HUES48 (cell line): ENCODE results near the gene PDCL3.

Source experiments
- H3K27ac ChIP-seq: one replicate; pipeline ENCODE4 v1.7.0; 2013; ENCODE audit warnings: low read depth, low read length, inconsistent platforms
- H3K27me3 ChIP-seq: 2 replicates; pipeline ENCODE4 v1.6.1; 2013; ENCODE audit warnings: mild to moderate bottlenecking, low read length; ENCODE audit not compliant: control insufficient read depth, insufficient read depth
- H3K36me3 ChIP-seq: 2 replicates; pipeline ENCODE4 v1.6.1; 2013; ENCODE audit warnings: low read length; ENCODE audit not compliant: control insufficient read depth, insufficient read depth
- H3K4me1 ChIP-seq: 2 replicates; pipeline ENCODE4 v1.6.1; 2013; ENCODE audit warnings: mild to moderate bottlenecking, low read length; ENCODE audit not compliant: control insufficient read depth, insufficient read depth
- H3K4me3 ChIP-seq: 2 replicates; pipeline ENCODE4 v1.5.1; 2013; ENCODE audit warnings: mild to moderate bottlenecking, low read depth, low read length
- H3K9ac ChIP-seq: 2 replicates; pipeline ENCODE4 v1.6.1; 2013; ENCODE audit warnings: mild to moderate bottlenecking, low read depth, low read length, moderate library complexity
- H3K9me3 ChIP-seq: 2 replicates; pipeline ENCODE4 v1.6.1; 2013; ENCODE audit warnings: low read length; ENCODE audit not compliant: control insufficient read depth, insufficient read depth

PDCL3 gene

GRCh38 chr2:100589527-100589926 is 26.7 kb downstream of the PDCL3 start:
- no peak overlapping the region for H3K4me3 ChIP-seq
- no peaks in the 10 kb centered on the region for H3K9me3 ChIP-seq
- H3K36me3 ChIP-seq: no peaks in the 10 kb centered on the region
- no peak overlapping the region for H3K9ac ChIP-seq
- H3K4me1 ChIP-seq: no peaks in the 10 kb centered on the region
- no peak overlapping the region for H3K27ac ChIP-seq
- no peaks in the 10 kb centered on the region for H3K27me3 ChIP-seq

- Histone ChIP-seq H3K9me3 (no peaks in the 10 kb centered on the region), H3K9ac (no peak overlapping the region)
Observed at GRCh38 chr2:100592226-100592625, 29.4 kb downstream of the PDCL3 start.

GRCh38 chr2:100596465-100596864 is 33.7 kb downstream of the PDCL3 start:
- no peak overlapping the region for H3K4me3 ChIP-seq

More at GRCh38 chr2:100592226-100592625, 29.4 kb downstream of the PDCL3 start:
- Histone ChIP-seq H3K27ac (no peak overlapping the region), H3K4me1 (no peaks in the 10 kb centered on the region), H3K4me3 (no peak overlapping the region), H3K36me3 (no peaks in the 10 kb centered on the region), H3K27me3 (no peaks in the 10 kb centered on the region)

GRCh38 chr2:100599566-100599965 is 36.8 kb downstream of the PDCL3 start:
- H3K4me3 ChIP-seq: no peak overlapping the region
- no peaks in the 10 kb centered on the region for H3K36me3 ChIP-seq
- no peaks in the 10 kb centered on the region for H3K9me3 ChIP-seq
- peaks cover 4% of the 10 kb centered on the region; the same call in 1 of the 2 replicates for H3K4me1 ChIP-seq
- H3K9ac ChIP-seq: no peak overlapping the region
- H3K27ac ChIP-seq: no peak overlapping the region
- H3K27me3 ChIP-seq: no peaks in the 10 kb centered on the region

More at GRCh38 chr2:100596465-100596864, 33.7 kb downstream of the PDCL3 start:
- Histone ChIP-seq H3K27me3 (no peaks in the 10 kb centered on the region), H3K4me1 (no peaks in the 10 kb centered on the region), H3K36me3 (no peaks in the 10 kb centered on the region), H3K9ac (no peak overlapping the region), H3K9me3 (no peaks in the 10 kb centered on the region), H3K27ac (no peak overlapping the region)

- no peaks in the 10 kb centered on the region for H3K36me3 ChIP-seq
- H3K9ac ChIP-seq: no peak overlapping the region
- no peak overlapping the region for H3K27ac ChIP-seq
- H3K9me3 ChIP-seq: no peaks in the 10 kb centered on the region
- H3K4me1 ChIP-seq: peaks cover 4% of the 10 kb centered on the region; the same call in 1 of the 2 replicates
- no peaks in the 10 kb centered on the region for H3K27me3 ChIP-seq
- H3K4me3 ChIP-seq: no peak overlapping the region
Observed at GRCh38 chr2:100601661-100602060, 38.9 kb downstream of the PDCL3 start.

GRCh38 chr2:100603414-100603813 is 40.6 kb downstream of the PDCL3 start:
- Histone ChIP-seq H3K27ac (peak overlapping the region; percentile 46), H3K27me3 (no peaks in the 10 kb centered on the region), H3K36me3 (no peaks in the 10 kb centered on the region), H3K9me3 (no peaks in the 10 kb centered on the region), H3K9ac (no peak overlapping the region), H3K4me1 (peaks cover 4% of the 10 kb centered on the region; the same call in 1 of the 2 replicates), H3K4me3 (no peak overlapping the region)

- Histone ChIP-seq H3K36me3 (no peaks in the 10 kb centered on the region), H3K4me1 (peaks cover 4% of the 10 kb centered on the region; the same call in 1 of the 2 replicates), H3K27me3 (no peaks in the 10 kb centered on the region), H3K4me3 (no peak overlapping the region), H3K9me3 (no peaks in the 10 kb centered on the region), H3K9ac (no peak overlapping the region), H3K27ac (peak overlapping the region; percentile 46)
Observed at GRCh38 chr2:100603948-100604633, 41.3 kb downstream of the PDCL3 start.

- Histone ChIP-seq H3K27ac (no peak overlapping the region), H3K36me3 (no peaks in the 10 kb centered on the region), H3K4me3 (no peak overlapping the region), H3K9ac (no peak overlapping the region), H3K27me3 (no peaks in the 10 kb centered on the region), H3K4me1 (peaks cover 4% of the 10 kb centered on the region; the same call in 1 of the 2 replicates), H3K9me3 (no peaks in the 10 kb centered on the region)
Observed at GRCh38 chr2:100606332-100606725, 43.5 kb downstream of the PDCL3 start.

- Histone ChIP-seq H3K27me3 (no peaks in the 10 kb centered on the region), H3K27ac (no peak overlapping the region), H3K36me3 (no peaks in the 10 kb centered on the region), H3K9ac (no peak overlapping the region), H3K4me3 (no peak overlapping the region), H3K9me3 (no peaks in the 10 kb centered on the region), H3K4me1 (peaks cover 4% of the 10 kb centered on the region; the same call in 1 of the 2 replicates)
Observed at GRCh38 chr2:100606726-100607343, 44.0 kb downstream of the PDCL3 start.

GRCh38 chr2:100610381-100610831 is 47.6 kb downstream of the PDCL3 start:
- H3K36me3 ChIP-seq: no peaks in the 10 kb centered on the region
- no peaks in the 10 kb centered on the region for H3K4me1 ChIP-seq
- no peak overlapping the region for H3K9ac ChIP-seq
- no peak overlapping the region for H3K4me3 ChIP-seq
- H3K27me3 ChIP-seq: no peaks in the 10 kb centered on the region
- H3K9me3 ChIP-seq: no peaks in the 10 kb centered on the region
- H3K27ac ChIP-seq: no peak overlapping the region
